ENCODE measurements around the gene PORCN. TPM values are rescaled to one million over a fixed set of nuclear protein-coding genes. Genes with fewer than 3 reads are reported as not detected.

Gene PORCN
- total and polyA plus RNA-seq, 4 donors = 0.70 to 4.9 (median 2.8) TPM

- peak overlapping the region in 2 of 3 donors; percentile 87 for H3K4me3 ChIP-seq (ENCODE audit: low read depth in 1 of 3, low read length in 3 of 3)
- no peaks in the 10 kb centered on the region for H3K27me3 ChIP-seq (ENCODE audit: control insufficient read depth in 4 of 4, insufficient read depth in 4 of 4, low read length in 3 of 4)
- no peak for DNase-seq (ENCODE audit: low spot score)
Measured at GRCh38 chrX:48520976-48521352, 12.2 kb downstream of the PORCN start.

GRCh38 chrX:48521353-48522243, 12.8 kb downstream of the PORCN start, which contains the start of gene EBP:
Gene EBP (plus strand): TSS chrX:48521808. CDS start chrX:48523772, 1,964 bp downstream.
- TF ChIP-seq HNF4A (conservative IDR thresholded peaks at IDR 0.05) (peak in 1 of 2 donors; percentile 27), MAX (IDR thresholded peaks at IDR 0.05) (no peak), EGR1 (IDR thresholded peaks at IDR 0.05; ENCODE audit: low read depth in 2 of 2) (peak in 1 of 2 donors; percentile 13), YY1 (IDR thresholded peaks at IDR 0.05) (peak; percentile 96), RXRA (IDR thresholded peaks at IDR 0.05) (peak in 1 of 2 donors; percentile 18), NR2F2 (IDR thresholded peaks at IDR 0.05) (no peak), SP1 (IDR thresholded peaks at IDR 0.05) (peak; percentile 77), TAF1 (conservative IDR thresholded peaks at IDR 0.05) (peak; percentile 46), GABPA (IDR thresholded peaks at IDR 0.05 in 1 of 2, conservative IDR thresholded peaks at IDR 0.05 in 1 of 2) (peak in 1 of 2 donors; percentile 26)
- DNase-seq (ENCODE audit: low spot score) = peak; percentile 88
- H3K27me3 ChIP-seq (ENCODE audit: control insufficient read depth in 4 of 4, insufficient read depth in 4 of 4, low read length in 3 of 4) = no peaks in the 10 kb centered on the region
- peak within 1 kb of the TSS; percentile 63 to 90 for H3K9ac ChIP-seq (ENCODE audit: low read depth in 1 of 2, low read length in 2 of 2)
- peak within 1 kb of the TSS; percentile 76 to 97 for H3K27ac ChIP-seq (ENCODE audit: low read depth in 1 of 2, low read length in 2 of 2)
- peaks cover 0 to 8% (median 5%) of the 10 kb centered on the region in 4 donors for H3K4me1 ChIP-seq (ENCODE audit: control insufficient read depth in 4 of 4, insufficient read depth in 4 of 4, low read length in 3 of 4)
- no peaks in the 10 kb centered on the region for H3K9me3 ChIP-seq (ENCODE audit: control insufficient read depth in 4 of 4, low read length in 3 of 4)
- peak within 1 kb of the TSS; percentile 77 to 87 (median 87) for H3K4me3 ChIP-seq (ENCODE audit: low read depth in 1 of 3, low read length in 3 of 3)
- peaks cover under 1 to 3% (median 2%) of the 10 kb centered on the region in 4 donors for H3K36me3 ChIP-seq (ENCODE audit: control insufficient read depth in 4 of 4, insufficient read depth in 3 of 4, low read depth in 1 of 4, low read length in 3 of 4)
- under 1% methylated on average over 66 of the region's 66 CpGs for WGBS

More at GRCh38 chrX:48520976-48521352, 12.2 kb downstream of the PORCN start:
- peak overlapping the region; percentile 3 to 59 for H3K9ac ChIP-seq (ENCODE audit: low read depth in 1 of 2, low read length in 2 of 2)
- WGBS = 29% methylated on average over 2 of the region's 2 CpGs
- H3K36me3 ChIP-seq (ENCODE audit: control insufficient read depth in 4 of 4, insufficient read depth in 3 of 4, low read depth in 1 of 4, low read length in 3 of 4) = peaks cover 0 to under 1% (median 0%) of the 10 kb centered on the region in 4 donors
- H3K4me1 ChIP-seq (ENCODE audit: control insufficient read depth in 4 of 4, insufficient read depth in 4 of 4, low read length in 3 of 4) = peaks cover 0 to 8% (median 5%) of the 10 kb centered on the region in 4 donors
- H3K9me3 ChIP-seq (ENCODE audit: control insufficient read depth in 4 of 4, low read length in 3 of 4) = no peaks in the 10 kb centered on the region
- TF ChIP-seq EGR1 (IDR thresholded peaks at IDR 0.05; ENCODE audit: low read depth in 2 of 2) = no peak
- TF ChIP-seq FOXA1 (IDR thresholded peaks at IDR 0.05) = no peak
- no peak for TF ChIP-seq TAF1 (conservative IDR thresholded peaks at IDR 0.05)
- H3K27ac ChIP-seq (ENCODE audit: low read depth in 1 of 2, low read length in 2 of 2) = peak overlapping the region; percentile 63 to 97

- H3K4me3 ChIP-seq (ENCODE audit: low read depth in 1 of 3, low read length in 3 of 3) = peak overlapping the region; percentile 77 to 87 (median 87)
- peaks cover 0 to 8% (median 5%) of the 10 kb centered on the region in 4 donors for H3K4me1 ChIP-seq (ENCODE audit: control insufficient read depth in 4 of 4, insufficient read depth in 4 of 4, low read length in 3 of 4)
- 2% methylated on average over 10 of the region's 10 CpGs for WGBS
- TF ChIP-seq YY1 (IDR thresholded peaks at IDR 0.05) (peak; percentile 51), FOXA1 (IDR thresholded peaks at IDR 0.05) (no peak), GABPA (IDR thresholded peaks at IDR 0.05 in 1 of 2, conservative IDR thresholded peaks at IDR 0.05 in 1 of 2) (no peak), RXRA (IDR thresholded peaks at IDR 0.05) (no peak), HNF4A (conservative IDR thresholded peaks at IDR 0.05) (peak; percentile 77 to 86), NR2F2 (IDR thresholded peaks at IDR 0.05) (no peak), TAF1 (conservative IDR thresholded peaks at IDR 0.05) (no peak), REST (IDR thresholded peaks at IDR 0.05) (peak; percentile 48), SP1 (IDR thresholded peaks at IDR 0.05) (peak; percentile 35), HNF4G (IDR thresholded peaks at IDR 0.05) (peak; percentile 36)
- peak overlapping the region; percentile 76 to 97 for H3K27ac ChIP-seq (ENCODE audit: low read depth in 1 of 2, low read length in 2 of 2)
- H3K27me3 ChIP-seq (ENCODE audit: control insufficient read depth in 4 of 4, insufficient read depth in 4 of 4, low read length in 3 of 4) = no peaks in the 10 kb centered on the region
- no peaks in the 10 kb centered on the region for H3K9me3 ChIP-seq (ENCODE audit: control insufficient read depth in 4 of 4, low read length in 3 of 4)
- peak overlapping the region; percentile 63 to 90 for H3K9ac ChIP-seq (ENCODE audit: low read depth in 1 of 2, low read length in 2 of 2)
- H3K36me3 ChIP-seq (ENCODE audit: control insufficient read depth in 4 of 4, insufficient read depth in 3 of 4, low read depth in 1 of 4, low read length in 3 of 4) = peaks cover 1 to 9% (median 7%) of the 10 kb centered on the region in 4 donors
- DNase-seq (ENCODE audit: low spot score) = no peak
Measured at GRCh38 chrX:48522291-48522690, 13.5 kb downstream of the PORCN start.

Measured in liver (tissue), 9 donors.